HG02870 (cell line): ENCODE results near the gene HNRNPL.
"Not testable (repeated sequence)": the region's sequence is repeated elsewhere in the genome, so short reads cannot be mapped to it uniquely, and the experiment has no call there.

Experiments
- ATAC-seq: cut with Tn5 transposase; IDR thresholded peaks from one replicate; pipeline ENCODE4 v1.9.1; 2021; ENCODE audit warnings: mild to moderate bottlenecking, moderate library complexity; ENCODE audit not compliant: unreplicated experiment

Gene HNRNPL

GRCh38 chr19:38849860-38850435 is at the start of gene HNRNPL:
HNRNPL (minus strand) TSS chr19:38849986; CDS start chr19:38849966, 20 bp downstream.
- peak; percentile 44 for ATAC-seq

GRCh38 chr19:38898788-38899446 is 49.1 kb upstream of the HNRNPL start:
- ATAC-seq: no peak

GRCh38 chr19:38894968-38895367 is 45.2 kb upstream of the HNRNPL start:
- ATAC-seq: no peak

GRCh38 chr19:38893341-38893771 is 43.6 kb upstream of the HNRNPL start:
- no peak for ATAC-seq

- ATAC-seq: no peak
Measured at GRCh38 chr19:38892841-38893240, 43.1 kb upstream of the HNRNPL start.

- no peak for ATAC-seq
Measured at GRCh38 chr19:38891771-38892170, 42.0 kb upstream of the HNRNPL start.

- no peak for ATAC-seq
Measured at GRCh38 chr19:38890686-38891085, 40.9 kb upstream of the HNRNPL start.

GRCh38 chr19:38889803-38890202 is 40.0 kb upstream of the HNRNPL start:
- ATAC-seq: no peak

GRCh38 chr19:38888876-38889275 is 39.1 kb upstream of the HNRNPL start:
- no peak for ATAC-seq

GRCh38 chr19:38884691-38885090 is 34.9 kb upstream of the HNRNPL start:
- not testable (repeated sequence) for ATAC-seq

GRCh38 chr19:38883286-38883685 is 33.5 kb upstream of the HNRNPL start:
- ATAC-seq: no peak

- ATAC-seq: no peak
Measured at GRCh38 chr19:38880882-38881609, 31.3 kb upstream of the HNRNPL start.

- ATAC-seq: no peak
Measured at GRCh38 chr19:38880076-38880881, 30.5 kb upstream of the HNRNPL start.

GRCh38 chr19:38879400-38879751 is 29.6 kb upstream of the HNRNPL start:
- ATAC-seq: no peak

GRCh38 chr19:38878575-38879399 is 29.0 kb upstream of the HNRNPL start:
- no peak for ATAC-seq

GRCh38 chr19:38877781-38878574 is 28.2 kb upstream of the HNRNPL start, which contains the start of gene RINL:
RINL (minus strand) TSS chr19:38878275; CDS start chr19:38876742, 1,533 bp downstream.
- ATAC-seq: no peak

GRCh38 chr19:38875656-38876395 is 26.0 kb upstream of the HNRNPL start:
- ATAC-seq: no peak

- not testable (repeated sequence) for ATAC-seq
Measured at GRCh38 chr19:38873400-38873799, 23.6 kb upstream of the HNRNPL start.

- no peak for ATAC-seq
Measured at GRCh38 chr19:38870612-38871011, 20.8 kb upstream of the HNRNPL start.
